GM19351 (cell line): ENCODE data around the gene UBE2D2.
"Not testable (repeated sequence)": the region's sequence is repeated elsewhere in the genome, so short reads cannot be mapped to it uniquely, and the experiment has no call there.

Experiments used
- ATAC-seq: cut with Tn5 transposase; IDR thresholded peaks from one replicate; pipeline ENCODE4 v1.9.1; 2021; ENCODE audit warnings: mild to moderate bottlenecking, moderate library complexity; ENCODE audit not compliant: unreplicated experiment

Gene UBE2D2

GRCh38 chr5:139560752-139561654, at the start of gene UBE2D2:
Gene UBE2D2 (plus strand): TSS chr5:139561339. CDS start chr5:139561792, 453 bp downstream.
- peak; percentile 71 for ATAC-seq

DNA sequence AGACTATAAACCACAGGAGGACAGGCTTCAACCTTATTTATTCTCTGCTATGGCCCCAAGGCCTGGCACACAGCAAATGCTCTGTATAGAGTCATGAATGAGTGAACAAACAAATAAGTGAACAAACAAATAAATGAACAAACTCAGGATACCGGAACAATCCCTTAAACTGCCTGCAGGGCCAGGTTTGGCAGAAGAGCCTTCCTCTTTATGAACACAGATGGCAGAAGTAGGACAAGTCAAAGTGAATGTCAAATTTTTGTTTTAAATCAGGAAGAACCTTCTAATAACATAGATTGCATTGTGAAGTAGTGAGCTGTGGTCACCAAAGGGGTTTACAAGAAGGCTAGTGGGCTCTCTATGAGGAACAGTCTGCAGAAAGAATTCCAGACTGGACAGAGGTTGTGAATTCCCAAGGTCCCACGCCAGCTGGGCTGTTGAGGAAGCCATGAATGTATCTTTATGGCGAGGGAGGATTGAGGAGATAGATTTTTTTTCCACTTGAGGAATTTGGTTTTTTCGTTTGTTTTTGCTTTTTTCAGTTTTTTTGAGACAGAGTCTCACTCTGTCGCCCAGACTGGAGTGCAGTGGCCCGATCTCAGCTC, 48.3 kb upstream of the UBE2D2 start:
- ATAC-seq: no peak

- ATAC-seq: peak; percentile 57
Observed at GRCh38 chr5:139513434-139513833, 47.7 kb upstream of the UBE2D2 start.

DNA sequence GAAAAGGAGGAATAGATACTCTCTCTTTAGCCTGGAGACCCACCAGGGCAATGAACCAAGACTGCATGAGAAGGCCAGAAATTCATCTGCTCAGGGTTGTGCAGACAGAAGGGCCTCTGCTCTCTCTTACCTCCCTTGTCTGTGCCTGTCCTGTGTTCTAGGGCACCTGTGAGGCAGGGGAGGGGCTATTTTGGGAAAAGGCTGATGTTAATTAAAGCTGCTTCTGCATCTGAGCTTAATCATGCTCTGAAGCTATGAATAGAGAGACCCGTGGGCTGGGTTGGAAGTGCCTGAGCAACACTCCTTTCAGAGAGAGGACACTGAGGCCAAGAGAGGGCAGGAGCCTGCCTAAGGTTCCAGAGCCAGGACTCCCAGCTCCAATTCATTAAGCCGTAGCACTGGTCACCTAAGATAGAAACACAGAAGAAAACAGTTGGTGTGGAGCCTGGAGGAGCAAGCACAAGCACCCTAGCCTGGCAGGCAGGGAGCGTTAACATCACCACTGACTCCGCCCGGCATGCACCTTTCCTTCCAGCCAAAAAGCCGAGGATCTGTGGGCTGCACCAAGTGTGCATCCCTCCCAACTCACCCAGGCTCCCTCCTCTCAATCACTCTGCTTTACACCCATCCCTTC, 47.2 kb upstream of the UBE2D2 start:
- no peak for ATAC-seq

- no peak for ATAC-seq
Observed at GRCh38 chr5:139514486-139514856, 46.7 kb upstream of the UBE2D2 start.

GRCh38 chr5:139517683-139518564, 43.2 kb upstream of the UBE2D2 start:
- ATAC-seq: peak; percentile 90

DNA sequence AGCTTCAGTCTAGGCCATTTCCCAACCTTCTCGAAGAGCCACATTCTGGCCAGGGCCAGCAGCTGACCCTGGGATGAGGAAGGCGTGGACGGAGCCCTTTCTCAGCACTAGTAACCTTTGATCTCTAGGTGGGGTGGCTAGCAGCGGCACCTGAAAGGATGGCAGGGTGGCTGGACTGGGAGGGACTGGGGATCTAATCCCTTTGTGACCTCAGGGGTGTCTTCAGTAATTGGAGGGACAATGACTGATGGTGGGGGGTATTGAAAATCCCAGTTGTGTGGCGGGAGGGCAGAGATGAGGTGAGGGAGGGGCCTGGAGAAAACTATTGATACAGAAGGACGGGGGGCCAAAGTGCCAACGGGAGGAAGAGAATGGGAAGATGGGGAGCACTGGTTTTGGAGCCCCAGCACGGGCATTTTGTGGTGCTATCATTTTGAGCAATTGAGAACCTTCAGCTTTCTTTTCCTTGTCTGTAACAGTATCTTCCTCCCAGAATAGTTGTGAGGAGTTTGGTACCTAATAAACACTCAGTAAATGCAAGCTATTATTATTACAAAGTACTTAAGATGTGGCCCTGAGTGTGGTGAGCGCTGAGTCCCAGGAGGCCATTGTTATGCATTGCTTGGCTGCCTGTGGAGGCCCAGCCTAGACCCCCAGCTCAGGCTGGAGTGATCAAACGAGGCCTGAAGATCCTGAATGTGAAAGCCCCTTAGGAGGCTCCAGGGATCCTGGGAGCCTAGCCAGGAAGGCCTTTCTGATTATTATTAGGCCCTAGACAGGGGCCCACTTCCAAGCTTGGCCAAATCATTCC, 37.3 kb upstream of the UBE2D2 start:
- ATAC-seq: no peak

DNA sequence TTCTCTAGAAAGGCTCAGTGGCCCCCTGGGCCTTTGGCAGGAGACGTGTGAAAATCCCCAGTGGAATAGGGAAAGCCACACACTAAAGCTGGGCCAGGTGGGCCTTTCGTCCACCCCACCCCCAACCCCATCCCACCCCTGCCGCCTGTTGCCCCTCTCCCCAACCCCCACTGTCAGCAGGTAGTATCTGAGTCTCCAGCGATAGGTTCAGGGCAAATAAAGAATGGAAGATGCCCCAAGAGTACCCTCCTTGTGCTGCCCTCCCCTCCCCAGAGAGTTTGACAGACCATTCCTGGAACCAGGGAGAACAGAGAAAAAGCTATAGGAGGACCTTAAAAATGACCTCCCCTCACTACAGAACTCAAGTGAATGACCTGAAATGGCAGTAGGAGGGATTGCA, 36.7 kb upstream of the UBE2D2 start:
- ATAC-seq: no peak

DNA sequence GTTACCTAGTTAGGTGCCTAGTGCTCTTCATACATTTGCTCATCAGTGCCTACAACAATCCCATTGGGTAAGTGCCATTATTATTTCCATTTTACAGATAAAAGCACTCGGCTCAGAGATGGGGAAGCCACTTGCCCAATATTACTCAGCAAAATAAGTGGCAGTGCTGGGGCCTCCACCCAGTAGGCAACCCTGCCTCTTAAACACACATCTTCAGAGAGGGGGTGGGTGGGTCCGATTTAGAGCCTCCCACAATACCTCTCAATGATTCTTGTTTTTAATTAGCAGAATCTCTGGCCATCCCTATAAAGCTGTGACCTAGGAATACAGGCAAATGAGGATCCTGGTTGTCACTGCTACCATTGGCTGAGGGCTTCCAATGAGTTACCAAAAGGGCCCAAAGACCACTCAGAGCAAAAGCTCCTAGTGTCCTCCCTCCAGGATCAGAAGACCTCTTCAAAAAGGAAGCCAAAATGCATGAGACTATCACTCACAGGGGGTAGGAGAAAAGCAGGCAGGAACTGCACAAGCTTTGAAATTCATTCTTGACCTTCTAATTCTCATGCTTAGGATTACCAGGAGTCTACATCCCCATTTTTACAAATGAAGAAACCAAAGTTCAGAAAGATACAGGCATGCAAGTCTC, 36.1 kb upstream of the UBE2D2 start:
- ATAC-seq: no peak

- ATAC-seq: not testable (repeated sequence)
Observed at GRCh38 chr5:139525586-139526308, 35.4 kb upstream of the UBE2D2 start.

DNA sequence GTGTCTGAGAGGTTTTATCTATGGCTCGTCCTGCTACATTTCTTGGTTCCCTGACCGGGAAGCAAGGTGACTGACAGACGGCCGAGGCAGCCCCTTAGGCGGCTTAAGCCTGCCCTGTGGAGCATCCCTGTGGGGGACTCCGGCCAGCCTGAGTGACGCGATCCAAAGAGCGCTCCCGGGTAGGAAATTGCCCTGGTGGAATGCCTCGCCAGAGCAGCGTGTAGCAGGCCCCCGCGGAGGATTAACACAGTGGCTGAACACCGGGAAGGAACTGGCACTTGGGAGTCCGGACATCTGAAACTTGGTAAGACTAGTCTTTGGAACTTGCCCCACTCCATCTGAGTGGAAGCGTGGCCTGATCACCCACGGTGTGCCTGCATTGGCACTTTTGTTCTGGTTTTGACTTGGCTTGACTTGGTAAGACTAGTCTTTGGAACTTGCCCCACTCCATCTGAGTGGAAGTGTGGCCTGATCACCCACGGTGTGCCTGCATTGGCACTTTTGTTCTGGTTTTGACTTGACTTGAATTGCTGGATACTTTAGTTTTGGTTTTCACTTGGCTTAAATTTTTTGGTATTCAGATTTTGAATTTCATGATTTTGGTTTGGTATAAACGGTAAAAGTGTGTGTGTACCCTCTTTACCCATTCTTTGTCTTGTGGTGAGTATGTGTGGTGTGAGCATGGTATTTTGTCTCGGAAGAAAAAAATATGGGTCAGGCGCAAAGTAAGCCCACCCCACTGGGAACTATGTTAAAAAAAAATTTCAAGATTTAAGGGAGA, 34.6 kb upstream of the UBE2D2 start:
- not testable (repeated sequence) for ATAC-seq

DNA sequence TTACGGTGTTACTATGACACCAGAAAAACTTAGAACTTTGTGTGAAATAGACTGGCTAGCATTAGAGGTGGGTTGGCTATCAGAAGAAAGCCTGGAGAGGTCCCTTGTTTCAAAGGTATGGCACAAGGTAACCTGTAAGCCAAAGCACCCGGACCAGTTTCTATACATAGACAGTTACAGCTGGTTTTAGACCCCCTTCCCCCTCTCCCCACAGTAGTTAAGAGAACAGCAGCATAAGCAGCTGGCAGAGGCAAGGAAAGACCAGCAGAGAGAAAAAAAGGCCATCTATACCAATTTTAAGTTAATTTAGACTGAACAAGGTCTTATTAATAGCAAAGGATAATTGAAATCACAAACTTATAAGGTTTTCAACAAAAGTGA, 34.1 kb upstream of the UBE2D2 start:
- ATAC-seq: not testable (repeated sequence)

DNA sequence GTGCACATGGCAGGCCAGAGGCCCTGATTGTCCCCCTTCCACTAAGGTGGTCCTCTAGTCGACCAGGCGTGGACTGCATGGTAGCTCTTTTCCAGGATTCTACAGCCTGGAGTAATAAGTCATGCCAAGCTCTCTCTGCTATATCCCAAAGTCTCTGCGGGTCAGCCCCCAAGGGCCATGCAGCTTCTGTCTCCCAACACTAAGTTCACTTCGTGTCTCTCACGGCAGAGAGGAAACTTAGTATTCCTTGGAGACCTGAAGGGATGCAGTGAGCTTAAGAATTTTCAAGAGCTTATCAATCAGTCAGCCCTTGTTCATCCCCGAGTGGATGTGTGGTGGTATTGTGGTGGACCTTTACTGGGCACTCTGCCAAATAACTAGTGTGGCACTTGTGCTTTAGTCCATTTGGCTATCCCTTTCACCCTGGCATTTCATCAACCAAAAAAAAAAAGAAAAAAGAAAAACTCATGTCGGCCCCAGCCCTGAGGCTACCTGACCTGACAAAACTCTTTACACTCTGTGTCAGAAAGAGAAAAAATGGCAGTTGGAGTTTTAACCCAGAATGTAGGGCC, 33.2 kb upstream of the UBE2D2 start:
- ATAC-seq: not testable (repeated sequence)

DNA sequence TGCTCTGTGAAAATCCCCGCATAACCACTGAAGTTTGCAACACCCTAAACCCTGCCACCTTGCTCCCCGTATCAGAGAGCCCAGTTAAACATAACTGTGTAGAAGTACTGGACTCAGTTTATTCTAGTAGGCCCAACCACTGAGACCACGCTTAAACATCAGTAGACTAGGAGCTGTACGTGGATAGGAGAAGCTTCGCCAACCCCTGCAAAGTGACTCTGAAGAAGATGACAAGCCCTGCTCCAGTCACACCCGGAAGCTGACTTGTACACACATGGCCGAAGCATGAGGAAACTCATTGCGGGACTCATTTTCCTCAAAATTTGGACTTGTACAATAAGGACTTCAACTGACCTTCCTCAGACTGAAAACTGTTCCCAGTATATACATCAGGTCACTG, 32.4 kb upstream of the UBE2D2 start:
- not testable (repeated sequence) for ATAC-seq

- not testable (repeated sequence) for ATAC-seq
Observed at GRCh38 chr5:139530079-139530478, 31.1 kb upstream of the UBE2D2 start.

DNA sequence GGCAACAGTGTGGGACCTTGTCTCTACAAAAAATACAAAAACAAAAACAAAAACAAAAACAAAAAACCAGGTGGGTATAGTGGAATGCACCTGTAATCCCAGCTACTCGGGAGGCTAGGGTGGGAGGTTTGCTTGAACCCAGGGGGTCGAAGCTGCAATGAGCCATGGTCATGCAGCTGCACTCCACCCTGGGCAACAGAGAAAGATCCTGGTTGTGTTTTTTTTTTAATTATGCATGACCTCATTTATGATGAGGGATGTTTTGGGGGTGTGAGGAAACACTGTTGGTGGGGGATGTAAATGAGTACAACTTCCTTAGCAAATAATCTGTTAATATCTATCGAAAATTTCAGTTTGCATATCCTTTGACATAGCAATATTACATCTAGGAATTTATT, 29.4 kb upstream of the UBE2D2 start:
- ATAC-seq: no peak

GRCh38 chr5:139543423-139543991, 17.6 kb upstream of the UBE2D2 start:
- ATAC-seq: peak; percentile 93
